Parathyroid adenoma (tissue), 2 donors: ENCODE results near the gene CD81.
"Not testable (repeated sequence)": the region's sequence is repeated elsewhere in the genome, so short reads cannot be mapped to it uniquely, and the experiment has no call there.

Source experiments
- H2AFZ ChIP-seq: fragments of 300-600 bp; sonication (generic); one replicate; pipeline ENCODE4 v1.7.0; 2017; ENCODE audit warnings: antibody characterized with exemption, mild to moderate bottlenecking
- H3K27ac ChIP-seq: fragments of 300-600 bp; sonication (generic); one replicate; pipeline ENCODE4 v1.7.0; 2017
- H3K27me3 ChIP-seq: fragments of 300-600 bp; sonication (generic); one replicate; pipeline ENCODE4 v1.7.0; 2017; ENCODE audit warnings: low read length; ENCODE audit not compliant: control insufficient read depth, insufficient read depth
- H3K36me3 ChIP-seq: fragments of 300-600 bp; sonication (generic); one replicate; pipeline ENCODE4 v1.7.0; 2017; ENCODE audit warnings: low read length; ENCODE audit not compliant: control insufficient read depth, insufficient read depth
- H3K4me1 ChIP-seq: fragments of 300-600 bp; sonication (generic); one replicate; pipeline ENCODE4 v1.7.0; 2017; ENCODE audit warnings: control low read depth
- H3K4me2 ChIP-seq: fragments of 300-600 bp; sonication (generic); one replicate; pipeline ENCODE4 v1.7.0; 2017; ENCODE audit warnings: low read length
- H3K4me3 ChIP-seq: fragments of 300-600 bp; sonication (generic); one replicate; pipeline ENCODE4 v1.7.0; 2017; ENCODE audit warnings: low read depth, low read length
- H3K79me2 ChIP-seq: fragments of 300-600 bp; sonication (generic); one replicate; pipeline ENCODE4 v1.7.0; 2017; ENCODE audit warnings: control low read depth
- H3K9ac ChIP-seq: fragments of 300-600 bp; sonication (generic); one replicate; pipeline ENCODE4 v1.7.0; 2017; ENCODE audit warnings: mild to moderate bottlenecking
- H3K9me3 ChIP-seq: fragments of 300-600 bp; sonication (generic); one replicate; pipeline ENCODE4 v1.7.0; 2017; ENCODE audit warnings: low read length; ENCODE audit not compliant: control insufficient read depth
- CTCF ChIP-seq: fragments of 300-600 bp; sonication (generic); IDR thresholded peaks from one replicate; pipeline ENCODE4 v1.7.0; 2017; ENCODE audit warnings: antibody characterized with exemption, mild to moderate bottlenecking
- donor health status: primary hyperparathyroidism.

Gene CD81

GRCh38 chr11:2357246-2357645, 19.9 kb upstream of the CD81 start:
- no peak overlapping the region for H3K27ac ChIP-seq
- H3K4me1 ChIP-seq: no peaks in the 10 kb centered on the region
- H3K9ac ChIP-seq: no peak overlapping the region
- no peak for TF ChIP-seq CTCF
- H3K9me3 ChIP-seq: no peaks in the 10 kb centered on the region
- no peak overlapping the region for H3K4me2 ChIP-seq
- no peak overlapping the region for H3K4me3 ChIP-seq
- H3K36me3 ChIP-seq: no peaks in the 10 kb centered on the region
- H2AFZ ChIP-seq: no peak overlapping the region
- no peaks in the 10 kb centered on the region for H3K79me2 ChIP-seq
- no peaks in the 10 kb centered on the region for H3K27me3 ChIP-seq

DNA sequence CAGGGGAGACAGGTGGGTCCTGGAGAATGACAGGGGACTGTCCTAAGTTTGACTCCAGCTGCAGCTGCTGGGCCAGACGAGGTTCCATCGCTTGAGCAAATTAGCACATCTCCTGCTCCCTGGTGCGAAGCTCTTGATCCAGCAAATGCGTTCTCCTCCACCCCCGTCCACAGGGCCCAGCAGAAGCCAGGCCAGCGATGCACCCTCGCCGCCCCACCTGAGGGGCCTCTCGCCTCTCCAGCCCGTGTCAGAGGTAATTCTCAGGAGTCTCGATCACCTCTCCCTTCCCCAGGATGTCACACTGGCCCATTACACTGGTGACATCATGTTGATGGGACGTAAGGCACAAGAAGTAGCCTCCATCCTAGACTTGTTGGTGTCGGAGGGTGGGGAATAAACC, 19.5 kb upstream of the CD81 start:
- not testable (repeated sequence) for H3K9me3 ChIP-seq, H3K79me2 ChIP-seq, H3K4me1 ChIP-seq, H3K27ac ChIP-seq, H3K9ac ChIP-seq, H3K4me2 ChIP-seq, H3K4me3 ChIP-seq, H3K27me3 ChIP-seq, H2AFZ ChIP-seq, H3K36me3 ChIP-seq

DNA sequence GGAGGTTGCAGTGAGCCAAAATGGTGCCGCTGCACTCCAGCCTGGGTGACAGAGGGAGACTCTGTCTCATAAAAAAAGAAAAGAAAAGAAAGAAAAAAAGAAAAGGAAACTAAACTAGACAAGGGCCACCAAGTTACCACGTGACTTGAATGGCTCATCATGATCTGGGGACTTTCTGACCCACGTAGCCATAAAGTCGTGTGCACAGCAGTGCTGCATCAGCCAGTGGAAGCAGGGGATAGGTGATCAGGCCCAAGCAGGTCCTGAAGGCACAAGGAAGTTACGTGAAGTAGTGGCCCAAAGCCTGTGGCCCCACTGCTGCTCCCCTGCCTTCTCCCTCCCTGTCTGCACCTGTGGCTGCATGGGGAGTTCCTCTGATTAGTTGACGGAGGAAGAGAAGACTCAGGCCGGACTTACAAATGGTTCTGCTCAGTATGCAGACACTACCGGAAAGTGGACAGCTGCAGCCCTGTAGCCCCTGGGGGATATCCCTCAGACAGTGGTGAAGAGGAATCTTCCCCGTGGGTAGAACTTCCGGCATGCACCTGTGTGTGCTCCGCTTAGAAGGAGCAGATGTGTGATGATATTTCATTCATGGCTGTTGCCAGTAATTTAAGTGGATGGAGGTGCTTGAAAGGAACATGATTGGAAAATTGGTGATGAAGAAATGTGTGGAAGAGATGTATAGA, 18.2 kb upstream of the CD81 start:
- no peak overlapping the region for H2AFZ ChIP-seq
- H3K36me3 ChIP-seq: no peaks in the 10 kb centered on the region
- no peak overlapping the region for H3K27ac ChIP-seq
- no peaks in the 10 kb centered on the region for H3K9me3 ChIP-seq
- H3K4me3 ChIP-seq: no peak overlapping the region
- H3K4me2 ChIP-seq: no peak overlapping the region
- TF ChIP-seq CTCF: no peak
- H3K4me1 ChIP-seq: no peaks in the 10 kb centered on the region
- H3K9ac ChIP-seq: no peak overlapping the region
- H3K79me2 ChIP-seq: no peaks in the 10 kb centered on the region
- no peaks in the 10 kb centered on the region for H3K27me3 ChIP-seq

DNA sequence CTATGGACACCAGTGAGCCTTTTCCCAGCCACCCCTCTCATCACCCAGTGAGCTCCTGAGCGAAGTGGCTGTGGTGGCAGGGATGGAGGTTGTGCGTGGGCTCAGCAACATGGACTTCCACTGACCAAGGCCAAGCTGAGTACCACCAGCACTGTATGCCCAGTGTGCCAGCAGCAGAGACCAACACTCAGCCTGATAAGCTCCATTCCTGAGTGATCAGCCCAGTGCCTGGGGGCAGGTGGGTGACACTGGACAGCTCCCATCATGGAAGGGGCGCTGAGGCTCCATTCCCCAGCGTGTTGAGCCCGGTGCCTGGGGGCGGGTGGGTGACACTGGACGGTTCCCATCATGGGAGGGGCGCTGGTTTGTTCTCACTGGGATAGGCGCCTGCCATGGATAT, 17.6 kb upstream of the CD81 start:
- H3K9me3 ChIP-seq: no peaks in the 10 kb centered on the region
- TF ChIP-seq CTCF: no peak
- H3K4me1 ChIP-seq: no peaks in the 10 kb centered on the region
- H3K79me2 ChIP-seq: no peaks in the 10 kb centered on the region
- H3K9ac ChIP-seq: no peak overlapping the region
- H3K27me3 ChIP-seq: no peaks in the 10 kb centered on the region
- H2AFZ ChIP-seq: no peak overlapping the region
- H3K4me3 ChIP-seq: no peak overlapping the region
- no peak overlapping the region for H3K27ac ChIP-seq
- no peaks in the 10 kb centered on the region for H3K36me3 ChIP-seq
- no peak overlapping the region for H3K4me2 ChIP-seq

DNA sequence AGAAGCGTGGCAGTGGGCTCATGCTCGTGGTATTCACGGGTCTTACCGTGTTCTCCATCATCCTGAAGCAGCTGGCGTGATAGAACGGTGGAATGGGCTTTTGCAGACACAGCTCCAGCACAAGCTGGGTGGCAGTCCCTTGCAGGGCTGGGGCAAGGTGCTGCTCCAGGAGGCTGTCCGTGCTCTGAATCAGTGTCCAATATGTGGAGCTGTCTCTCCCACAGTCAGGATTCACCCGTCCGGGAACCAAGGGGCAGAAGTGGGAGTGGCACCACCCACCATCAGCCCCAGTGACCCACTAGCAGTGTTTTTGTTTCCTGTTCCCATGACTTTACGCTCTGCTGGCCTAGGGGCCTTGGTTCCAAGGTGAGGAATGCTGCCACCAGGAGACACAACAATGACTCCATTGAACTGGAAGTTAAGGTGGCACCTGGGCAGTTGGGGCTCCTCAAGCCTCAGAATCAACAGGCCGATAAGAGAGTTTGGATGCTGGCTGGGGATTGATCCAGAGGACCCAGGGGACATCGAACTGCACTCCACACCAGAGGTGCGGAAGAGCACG, 16.9 kb upstream of the CD81 start:
- Histone ChIP-seq H3K4me1 (no peaks in the 10 kb centered on the region), H3K4me2 (no peak overlapping the region), H3K9ac (no peak overlapping the region), H3K27ac (no peak overlapping the region), H3K27me3 (no peaks in the 10 kb centered on the region), H3K9me3 (no peaks in the 10 kb centered on the region), H3K4me3 (no peak overlapping the region), H3K79me2 (no peaks in the 10 kb centered on the region), H3K36me3 (no peaks in the 10 kb centered on the region), H2AFZ (no peak overlapping the region)
- TF ChIP-seq CTCF: no peak
